PC-3 (cell line): ENCODE results near the gene KISS1R. TPM values are rescaled to one million over a fixed set of nuclear protein-coding genes. Genes with fewer than 3 reads are reported as not detected.

Experiments used
- ATAC-seq: fragments of 200-7000 bp; cut with Tn5 transposase; 2 replicates; pipeline ENCODE4 v1.9.1; 2020; ENCODE audit warnings: mild to moderate bottlenecking, moderate library complexity
- BruUV-seq: library from RNA; stranded (reverse); fragments of 400-500 nt; replicated peaks from 2 replicates; lab custom pipeline; 2021; lab: Mats Ljungman, UMichigan
- CTCF ChIA-PET: fragments of 300-600 bp; sonication (Branson Sonifier 250); formaldehyde crosslinking; loops from one replicate; lab custom pipeline; 2022; ENCODE audit warnings: antibody characterized with exemption; lab: Charles Lee
- POLR2A ChIA-PET: fragments of 300-600 bp; sonication (Branson Sonifier 250); formaldehyde crosslinking; loops from one replicate; lab custom pipeline; 2022; ENCODE audit warnings: antibody characterized with exemption; ENCODE audit not compliant: unreplicated experiment; lab: Charles Lee
- DNase-seq: peaks from one replicate; pipeline ENCODE4 v3.0.0-alpha.2; 2015
- H2AFZ ChIP-seq: fragments of 300-600 bp; sonication (generic); 2 replicates; pipeline ENCODE4 v1.6.0; 2016; ENCODE audit warnings: antibody characterized with exemption, low read length
- H3F3A ChIP-seq: fragments of 300-600 bp; sonication (generic); one replicate; pipeline ENCODE4 v1.6.0; 2017; ENCODE audit warnings: antibody characterized with exemption, low read length, control low read depth, mild to moderate bottlenecking; ENCODE audit not compliant: unreplicated experiment
- H3K27ac ChIP-seq: fragments of 300-600 bp; sonication (generic); 2 replicates; pipeline ENCODE4 v1.5.1; 2016; ENCODE audit warnings: mild to moderate bottlenecking, low read length
- H3K27me3 ChIP-seq: fragments of 300-600 bp; sonication (generic); 2 replicates; pipeline ENCODE4 v1.6.1; 2016; ENCODE audit warnings: low read length, mixed read lengths
- H3K36me3 ChIP-seq: fragments of 300-600 bp; sonication (generic); 2 replicates; pipeline ENCODE4 v1.6.1; 2016; ENCODE audit warnings: low read depth, mixed run types, low read length, mixed read lengths
- H3K4me1 ChIP-seq: fragments of 300-600 bp; sonication (generic); 2 replicates; pipeline ENCODE4 v1.5.1; 2016; ENCODE audit warnings: low read length; ENCODE audit not compliant: insufficient read depth
- H3K4me2 ChIP-seq: fragments of 300-600 bp; sonication (generic); 2 replicates; pipeline ENCODE4 v1.6.0; 2016; ENCODE audit warnings: low read length
- H3K4me3 ChIP-seq: fragments of 300-600 bp; sonication (generic); 2 replicates; pipeline ENCODE4 v1.5.1; 2016; ENCODE audit warnings: mild to moderate bottlenecking, low read length, mixed read lengths
- H3K79me2 ChIP-seq: fragments of 300-600 bp; sonication (generic); 2 replicates; pipeline ENCODE4 v1.6.1; 2017; ENCODE audit warnings: low read length, mixed read lengths
- H3K9ac ChIP-seq: fragments of 300-600 bp; sonication (generic); 2 replicates; pipeline ENCODE4 v1.6.0; 2016; ENCODE audit warnings: mild to moderate bottlenecking, low read length
- H3K9me2 ChIP-seq: fragments of 300-600 bp; sonication (generic); replicated peaks from 2 replicates; pipeline ENCODE4 v1.6.1; 2016; ENCODE audit warnings: mixed run types, low read length, mixed read lengths
- H3K9me3 ChIP-seq: fragments of 300-600 bp; sonication (generic); 2 replicates; pipeline ENCODE4 v1.6.1; 2016; ENCODE audit warnings: low read length, mixed read lengths
- H4K20me1 ChIP-seq: fragments of 300-600 bp; sonication (generic); 2 replicates; pipeline ENCODE4 v1.6.1; 2016; ENCODE audit warnings: low read length, mixed read lengths
- CTCF ChIP-seq: fragments of 300-600 bp; sonication (generic); conservative IDR thresholded peaks from 2 replicates; pipeline ENCODE4 v1.5.1; 2017; ENCODE audit warnings: antibody characterized with exemption, low read depth, mild to moderate bottlenecking, low read length
- EZH2 ChIP-seq: fragments of 300-600 bp; sonication (generic); IDR thresholded peaks from one replicate; pipeline ENCODE4 v1.6.1; 2017; ENCODE audit warnings: antibody characterized with exemption, mild to moderate bottlenecking, low read length; ENCODE audit not compliant: unreplicated experiment
- EZH2phosphoT487 ChIP-seq: fragments of 300-600 bp; sonication (generic); IDR thresholded peaks from 2 replicates; pipeline ENCODE4 v1.6.1; 2018; ENCODE audit warnings: mild to moderate bottlenecking, antibody characterized with exemption, low read length, borderline replicate concordance
- intact Hi-C: fragments of 100-400 bp; cut with micrococcal nuclease; formaldehyde crosslinking; loops from 2 replicates; pipeline ENCODE4 v1.9.0; 2023
- total RNA-seq: library from RNA; depleted of rRNA; stranded (reverse); fragments of >200 nt; gene quantifications from 2 replicates; pipeline ENCODE4 v1.2.3, GENCODE V29; 2014

The KISS1R gene
- total RNA-seq, 1 experiment from 2014 or later = 3.9 TPM

GRCh38 chr19:912181-913079 is 4.7 kb upstream of the KISS1R start:
- H4K20me1 ChIP-seq = no peaks in the 10 kb centered on the region
- H3K9ac ChIP-seq = peak overlapping the region; percentile 73
- intact Hi-C loops = no loop called here
- ATAC-seq = peak; percentile 2; the same call in 1 of the 2 replicates
- no TSS peak for BruUV-seq
- peaks cover 36% of the 10 kb centered on the region for H3K79me2 ChIP-seq
- peak overlapping the region; percentile 79 for H3K4me3 ChIP-seq
- no peaks in the 10 kb centered on the region for H3K9me3 ChIP-seq
- H3K27ac ChIP-seq = peak overlapping the region; percentile 23; the same call in 1 of the 2 replicates
- no peaks in the 10 kb centered on the region for H3K36me3 ChIP-seq
- DNase-seq = no peak
- H3K27me3 ChIP-seq = no peaks in the 10 kb centered on the region
- POLR2A ChIA-PET = no interaction called here
- no peaks in the 10 kb centered on the region for H3K9me2 ChIP-seq
- CTCF ChIA-PET = no interaction called here
- peak overlapping the region; percentile 77 for H3K4me2 ChIP-seq
- no peak overlapping the region for H2AFZ ChIP-seq
- H3K4me1 ChIP-seq = peaks cover 9% of the 10 kb centered on the region
- no peak for TF ChIP-seq CTCF
- TF ChIP-seq EZH2phosphoT487 = no peak
- TF ChIP-seq EZH2 = no peak
- H3F3A ChIP-seq = no peaks in the 10 kb centered on the region

- ChIA-PET CTCF (no interaction called here), POLR2A (no interaction called here)
- H3K36me3 ChIP-seq = no peaks in the 10 kb centered on the region
- H3K9me2 ChIP-seq = no peaks in the 10 kb centered on the region
- no peaks in the 10 kb centered on the region for H3F3A ChIP-seq
- H4K20me1 ChIP-seq = no peaks in the 10 kb centered on the region
- no peak for TF ChIP-seq EZH2
- TF ChIP-seq CTCF = no peak
- TF ChIP-seq EZH2phosphoT487 = no peak
- peak within 1 kb of the TSS; percentile 86 for H3K4me2 ChIP-seq
- intact Hi-C loops = no loop called here
- peaks cover 4% of the 10 kb centered on the region; the same call in 1 of the 2 replicates for H3K27me3 ChIP-seq
- H2AFZ ChIP-seq = peak within 1 kb of the TSS; percentile 79; the same call in 1 of the 2 replicates
- peak within 1 kb of the TSS; percentile 73 for H3K9ac ChIP-seq
- peak; percentile 51 for ATAC-seq
- DNase-seq = peak; percentile 52
- peak within 1 kb of the TSS; percentile 79 for H3K4me3 ChIP-seq
- peaks cover 28% of the 10 kb centered on the region for H3K79me2 ChIP-seq
- peaks cover 12% of the 10 kb centered on the region for H3K4me1 ChIP-seq
- no peaks in the 10 kb centered on the region for H3K9me3 ChIP-seq
- peak within 1 kb of the TSS; percentile 23; the same call in 1 of the 2 replicates for H3K27ac ChIP-seq
- BruUV-seq = TSS peak; percentile 61
These were observed 3.9 kb upstream of the KISS1R start, which contains the start of gene R3HDM4 for GRCh38 chr19:913080-913748. TSS of gene R3HDM4 (minus strand) at chr19:913219. CDS start at chr19:913157, 62 bp downstream.
